ENCODE measurements around the gene ANXA4.
"Not testable (repeated sequence)": the region's sequence is repeated elsewhere in the genome, so short reads cannot be mapped to it uniquely, and the experiment has no call there.

ANXA4 gene

GRCh38 chr2:69797836-69798289, 55.9 kb downstream of the ANXA4 start:
- no peak for TF ChIP-seq CTCF (IDR thresholded peaks at IDR 0.05; ENCODE audit: low read depth, low read length, missing control alignments)
- in situ Hi-C loops (cut with HindIII; ENCODE audit: low pct_ligation_motif_present, low sequenced_read_pairs) = no loop called here
- DNase-seq = no peak
- Histone ChIP-seq H3K27me3 (replicated peaks) (no peaks in the 10 kb centered on the region), H3K4me3 (ENCODE audit: low read depth, low read length) (no peak overlapping the region), H3K36me3 (replicated peaks) (no peaks in the 10 kb centered on the region), H3K27ac (peak overlapping the region; percentile 92)

GRCh38 chr2:69798290-69798908, 56.5 kb downstream of the ANXA4 start:
- in situ Hi-C loops (cut with HindIII; ENCODE audit: low pct_ligation_motif_present, low sequenced_read_pairs) = no loop called here
- peak overlapping the region; percentile 92 for H3K27ac ChIP-seq
- DNase-seq = peak; percentile 57
- no peak for TF ChIP-seq CTCF (IDR thresholded peaks at IDR 0.05; ENCODE audit: low read depth, low read length, missing control alignments)
- H3K4me3 ChIP-seq (ENCODE audit: low read depth, low read length) = peak overlapping the region; percentile 24
- H3K27me3 ChIP-seq (replicated peaks) = no peaks in the 10 kb centered on the region
- H3K36me3 ChIP-seq (replicated peaks) = no peaks in the 10 kb centered on the region

- TF ChIP-seq CTCF (IDR thresholded peaks at IDR 0.05; ENCODE audit: low read depth, low read length, missing control alignments) = no peak
- H3K4me3 ChIP-seq (ENCODE audit: low read depth, low read length) = peak overlapping the region; percentile 24
- no peaks in the 10 kb centered on the region for H3K27me3 ChIP-seq (replicated peaks)
- peak overlapping the region; percentile 92 for H3K27ac ChIP-seq
- H3K36me3 ChIP-seq (replicated peaks) = no peaks in the 10 kb centered on the region
- peak; percentile 96 for DNase-seq
- in situ Hi-C loops (cut with HindIII; ENCODE audit: low pct_ligation_motif_present, low sequenced_read_pairs) = no loop called here
Observed at GRCh38 chr2:69798909-69799526, 57.1 kb downstream of the ANXA4 start.

GRCh38 chr2:69801745-69802290, 59.9 kb downstream of the ANXA4 start:
- in situ Hi-C loops (cut with HindIII; ENCODE audit: low pct_ligation_motif_present, low sequenced_read_pairs) = no loop called here
- no peaks in the 10 kb centered on the region for H3K27me3 ChIP-seq (replicated peaks)
- peaks cover 8% of the 10 kb centered on the region for H3K36me3 ChIP-seq (replicated peaks)
- TF ChIP-seq CTCF (IDR thresholded peaks at IDR 0.05; ENCODE audit: low read depth, low read length, missing control alignments) = no peak
- no peak overlapping the region for H3K4me3 ChIP-seq (ENCODE audit: low read depth, low read length)
- no peak overlapping the region for H3K27ac ChIP-seq
- DNase-seq = no peak

- in situ Hi-C loops (cut with HindIII; ENCODE audit: low pct_ligation_motif_present, low sequenced_read_pairs); H3K27me3 ChIP-seq (replicated peaks); DNase-seq; H3K27ac ChIP-seq; H3K4me3 ChIP-seq (ENCODE audit: low read depth, low read length): not testable (repeated sequence)
- peaks cover 10% of the 10 kb centered on the region for H3K36me3 ChIP-seq (replicated peaks)
Observed at GRCh38 chr2:69802781-69803367, 60.9 kb downstream of the ANXA4 start.

- Histone ChIP-seq H3K4me3 (ENCODE audit: low read depth, low read length) (no peak overlapping the region), H3K27ac (no peak overlapping the region), H3K27me3 (replicated peaks) (no peaks in the 10 kb centered on the region), H3K36me3 (replicated peaks) (peaks cover 13% of the 10 kb centered on the region)
- TF ChIP-seq CTCF (IDR thresholded peaks at IDR 0.05; ENCODE audit: low read depth, low read length, missing control alignments) = no peak
- DNase-seq = no peak
- in situ Hi-C loops (cut with HindIII; ENCODE audit: low pct_ligation_motif_present, low sequenced_read_pairs) = no loop called here
Observed at GRCh38 chr2:69804416-69804815, 62.5 kb downstream of the ANXA4 start.

Measured in brain microvascular endothelial cell (primary cell).